GM18498 (cell line): ENCODE measurements around the gene CPE.

Experiments
- ATAC-seq: cut with Tn5 transposase; IDR thresholded peaks from one replicate; pipeline ENCODE4 v1.9.1; 2021; ENCODE audit warnings: mild to moderate bottlenecking, moderate library complexity; ENCODE audit not compliant: unreplicated experiment

CPE gene

GRCh38 chr4:165542476-165542875 lies 163.7 kb downstream of the CPE start:
- no peak for ATAC-seq
